Occipital lobe (tissue), 2 donors: ENCODE results near the gene CACNG1. TPM values are rescaled to one million over a fixed set of nuclear protein-coding genes. Genes with fewer than 3 reads are reported as not detected.
"Not testable (repeated sequence)": the region's sequence is repeated elsewhere in the genome, so short reads cannot be mapped to it uniquely, and the experiment has no call there.

Experiments
- DNase-seq: peaks from one replicate; lab custom pipeline; 2025; lab: John Stamatoyannopoulos, UW
- total RNA-seq: library from RNA; depleted of rRNA; stranded (reverse); fragments of >200 nt; gene quantifications from one replicate; pipeline ENCODE4 v1.2.3, GENCODE V29; 2014

The CACNG1 gene
- total RNA-seq, 1 donor from 2014 or later = 0.47 TPM

DNA sequence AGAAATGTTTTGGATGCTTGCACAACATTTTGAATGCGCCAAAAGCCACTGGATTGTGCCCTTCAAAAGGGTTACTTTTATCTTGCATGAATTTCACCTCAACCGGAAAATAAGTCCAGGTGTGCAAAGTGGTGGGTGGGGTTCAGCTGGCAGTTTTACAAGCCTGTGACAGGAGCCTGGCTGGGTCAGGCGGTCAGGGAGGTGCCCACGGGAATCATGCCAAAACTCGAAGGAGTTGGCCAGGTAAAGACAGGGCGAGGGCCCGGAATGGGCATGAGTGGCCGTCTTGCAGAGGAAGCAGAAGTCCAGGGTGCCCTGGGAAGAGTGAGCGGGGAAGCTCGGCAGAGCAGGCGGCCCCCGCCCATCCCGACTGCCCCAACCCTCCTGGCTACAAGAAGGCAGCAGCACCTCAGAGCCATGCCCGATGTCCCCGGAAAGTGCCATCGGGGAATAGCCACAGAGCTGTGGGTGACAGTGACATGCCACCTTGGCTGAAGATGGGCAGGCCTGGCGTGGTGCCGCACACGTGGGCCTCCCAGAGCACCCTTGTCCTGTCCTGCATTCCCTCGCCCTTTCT lies 19.1 kb upstream of the CACNG1 start:
- DNase-seq = no peak

GRCh38 chr17:67026341-67026740 lies 18.0 kb upstream of the CACNG1 start:
- no peak for DNase-seq

GRCh38 chr17:67027031-67027628 lies 17.2 kb upstream of the CACNG1 start:
- no peak for DNase-seq

GRCh38 chr17:67030641-67031040 lies 13.7 kb upstream of the CACNG1 start:
- DNase-seq = no peak

- no peak for DNase-seq
Observed at GRCh38 chr17:67032382-67032781, 12.0 kb upstream of the CACNG1 start.

GRCh38 chr17:67032985-67033384 lies 11.4 kb upstream of the CACNG1 start:
- no peak for DNase-seq

- DNase-seq = no peak
Observed at GRCh38 chr17:67033613-67034012, 10.7 kb upstream of the CACNG1 start.

GRCh38 chr17:67035131-67036083 lies 8.9 kb upstream of the CACNG1 start:
- DNase-seq = no peak

- no peak for DNase-seq
Observed at GRCh38 chr17:67038861-67039365, 5.4 kb upstream of the CACNG1 start.

GRCh38 chr17:67040652-67041051 lies 3.7 kb upstream of the CACNG1 start:
- no peak for DNase-seq

DNA sequence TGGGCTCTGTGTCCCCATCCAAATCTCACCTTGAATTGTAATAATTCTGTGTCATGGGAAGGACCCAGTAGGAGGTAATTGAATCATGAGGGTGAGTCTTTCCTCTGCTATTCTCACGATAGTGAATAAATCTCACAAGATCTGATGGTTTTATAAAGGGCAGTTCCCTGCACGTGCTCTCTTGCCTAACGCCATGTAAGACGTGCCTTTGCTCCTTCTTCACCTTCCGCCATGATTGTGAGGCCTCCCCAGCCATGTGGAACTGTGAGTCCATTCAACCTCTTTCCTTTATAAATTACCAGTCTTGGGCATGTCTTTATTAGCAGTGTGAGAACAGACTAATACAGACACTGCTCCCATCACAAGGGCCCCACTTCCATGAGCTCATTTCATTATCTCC lies 3.2 kb upstream of the CACNG1 start:
- DNase-seq = not testable (repeated sequence)

DNA sequence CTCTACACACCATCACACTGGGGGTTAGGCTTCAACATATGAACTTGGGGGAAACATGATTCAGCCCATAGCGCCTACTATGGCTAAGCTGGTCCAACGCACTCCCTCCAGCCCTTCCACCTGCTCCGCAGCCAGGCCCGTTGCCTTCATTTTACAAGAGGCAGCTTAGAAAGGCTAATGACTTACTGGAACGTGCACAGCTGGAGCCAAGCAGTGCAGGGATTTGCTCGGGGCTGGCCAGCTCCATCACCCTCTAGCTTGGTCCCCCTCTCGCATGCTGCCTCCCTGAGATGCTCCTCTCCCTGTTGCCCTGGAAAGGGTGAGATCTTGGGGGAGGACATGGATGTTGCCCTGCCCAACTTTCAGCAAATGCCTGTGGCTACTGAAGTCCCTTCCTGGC lies 2.8 kb upstream of the CACNG1 start:
- DNase-seq = no peak

DNA sequence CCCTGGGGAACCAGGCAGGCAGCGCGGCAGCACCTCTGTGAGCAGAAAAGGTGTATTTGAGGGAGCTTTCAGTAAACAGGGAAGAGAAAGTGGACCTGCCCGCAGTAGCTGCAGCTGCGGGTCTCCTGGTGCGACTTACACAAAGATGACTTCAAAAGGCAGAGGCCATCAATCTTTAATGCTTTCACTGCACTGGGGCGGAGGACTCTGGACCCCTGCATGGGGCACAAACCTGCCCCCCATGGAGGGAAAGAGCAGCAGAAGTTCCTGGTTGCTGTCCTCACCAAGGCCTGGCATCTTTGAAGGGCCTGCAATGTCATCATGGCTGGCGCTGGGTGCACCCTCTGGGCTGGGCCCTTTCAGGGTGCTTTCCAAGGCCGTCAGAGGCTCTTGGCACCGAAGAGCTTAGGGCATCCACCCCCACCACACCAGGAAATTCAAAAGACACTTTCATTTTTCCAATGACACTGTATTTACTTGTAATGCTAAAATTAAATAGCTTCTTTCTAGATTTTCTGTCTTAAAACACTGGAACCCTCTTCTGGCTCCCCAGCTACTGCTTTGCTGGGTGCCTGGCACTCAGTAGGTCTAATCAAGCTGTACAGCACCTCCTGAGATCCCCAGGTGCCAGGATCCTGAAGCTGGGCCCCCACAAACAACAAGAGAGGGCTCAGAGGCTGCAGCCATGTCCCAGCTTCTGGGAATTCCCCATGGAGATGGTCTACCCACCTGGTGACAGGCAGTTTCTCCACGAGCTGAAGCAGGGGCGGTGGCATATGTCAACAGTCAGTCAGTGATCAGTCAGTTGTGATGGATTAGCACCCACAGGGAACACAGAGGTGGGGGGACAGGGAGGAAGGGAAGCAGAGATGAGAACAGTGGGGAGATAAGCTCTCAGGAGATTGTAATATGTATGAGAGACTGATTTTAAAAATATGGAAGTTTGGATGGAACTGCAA lies 2.1 kb upstream of the CACNG1 start:
- DNase-seq = no peak

DNA sequence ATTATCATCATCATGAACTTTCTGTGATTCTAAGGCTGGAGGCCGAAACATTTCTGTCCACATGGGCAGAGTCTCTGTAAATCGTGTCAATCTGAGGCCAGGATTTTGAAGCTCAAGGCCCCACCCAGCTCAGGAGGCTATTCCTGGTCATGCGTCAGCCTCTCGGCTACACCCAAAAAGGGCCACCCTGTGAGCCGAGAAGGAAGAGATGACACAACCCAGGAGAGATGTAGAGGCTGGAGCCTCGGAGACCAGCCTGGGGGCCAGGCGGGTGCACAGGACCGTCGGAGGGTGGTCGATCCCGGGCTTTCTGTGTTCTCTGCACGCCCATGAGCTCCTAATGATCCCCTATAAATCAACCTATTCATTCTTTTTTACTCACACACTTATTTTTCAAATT lies 1.1 kb upstream of the CACNG1 start:
- DNase-seq = no peak

GRCh38 chr17:67044940-67045339 lies 586 bp downstream of the CACNG1 start:
- DNase-seq = no peak

- no peak for DNase-seq
Observed at GRCh38 chr17:67046398-67046797, 2.0 kb downstream of the CACNG1 start.

DNA sequence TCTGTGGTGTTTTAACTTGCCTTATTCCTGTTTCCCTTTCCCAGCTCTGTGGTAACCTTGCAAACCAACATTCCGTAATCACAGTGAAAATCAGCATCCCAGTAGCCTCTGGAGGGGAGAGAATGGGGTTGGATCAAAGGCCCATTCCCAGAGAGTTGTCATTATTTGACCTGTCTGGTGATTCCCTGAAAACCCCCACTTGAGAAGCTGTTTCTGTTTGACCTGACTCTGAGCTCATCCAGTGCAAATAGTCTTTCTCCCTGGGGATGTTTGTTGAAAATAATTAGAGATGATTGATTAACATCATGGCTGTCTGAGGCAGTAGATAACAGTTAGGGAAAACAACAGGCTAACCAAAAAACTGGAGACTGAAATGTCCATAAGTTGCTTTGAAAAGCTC lies 3.0 kb downstream of the CACNG1 start:
- no peak for DNase-seq

DNA sequence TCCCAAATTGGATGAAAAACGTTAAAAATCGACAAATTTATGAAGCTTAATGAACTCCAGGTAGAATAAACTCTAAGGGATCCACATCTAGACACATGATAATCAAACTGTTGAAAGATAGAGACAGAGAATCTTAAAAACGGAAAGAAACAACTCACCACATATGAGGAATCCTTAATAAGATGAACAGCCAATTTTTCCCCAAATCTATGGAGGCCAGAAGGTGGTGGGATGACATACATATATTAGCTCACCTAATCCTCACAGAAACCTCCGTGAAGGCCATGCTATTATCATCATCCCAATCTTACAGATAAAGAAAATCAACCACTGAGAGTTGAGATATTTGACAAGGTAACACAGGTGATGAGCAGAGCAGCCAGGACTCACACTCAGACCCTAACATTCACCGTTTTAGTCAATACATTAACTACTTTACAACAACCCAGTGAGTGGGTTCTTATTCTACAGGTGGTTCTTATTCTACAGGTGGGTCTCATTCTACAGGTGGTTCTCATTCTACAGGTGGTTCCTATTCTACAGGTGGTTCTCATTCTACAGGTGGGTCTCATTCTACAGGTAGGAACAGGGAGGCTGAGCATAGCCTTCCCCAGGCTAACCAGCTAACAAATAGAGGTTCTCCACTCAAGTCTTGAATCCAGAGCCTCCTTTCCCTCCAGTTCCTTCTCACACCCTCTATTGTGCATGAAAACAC lies 4.8 kb downstream of the CACNG1 start:
- DNase-seq = no peak

GRCh38 chr17:67050066-67050465 lies 5.7 kb downstream of the CACNG1 start:
- no peak for DNase-seq

DNA sequence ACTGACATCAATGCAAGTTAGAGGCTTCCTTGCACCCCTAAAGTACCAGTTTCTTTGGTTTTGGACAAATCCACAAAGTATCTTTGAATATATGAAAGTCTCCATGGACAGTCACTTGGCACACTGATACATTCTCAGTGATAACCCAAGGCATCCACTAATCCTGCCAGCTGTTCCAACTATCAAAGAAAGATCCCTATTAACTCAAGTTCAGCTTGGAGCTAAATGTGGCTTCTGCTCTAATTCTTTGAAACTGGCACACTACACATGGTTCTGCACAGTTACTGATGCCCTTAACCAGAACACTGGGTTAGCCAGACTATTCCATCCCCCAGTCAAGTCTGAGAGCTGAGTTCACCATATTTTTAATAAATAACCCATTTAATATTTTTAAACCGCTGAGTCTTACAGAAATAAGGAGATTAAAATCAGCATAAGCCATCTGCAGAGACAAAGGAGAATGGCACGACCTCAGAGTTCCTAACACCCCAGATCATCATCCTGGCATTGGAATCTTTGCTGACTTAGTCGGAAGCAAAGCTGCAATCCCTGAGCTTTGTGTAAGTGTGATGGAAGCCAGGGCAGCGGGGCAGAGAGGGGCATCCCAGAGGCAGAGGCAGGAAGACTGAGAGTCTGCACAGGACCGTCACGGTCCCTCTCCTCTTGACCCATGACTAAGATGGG lies 6.3 kb downstream of the CACNG1 start:
- DNase-seq = no peak
